Eye (tissue), 1 donor: Measurements from ENCODE around the gene PPM1M.
A peak's percentile ranks its signal among the peaks of the same experiment; 100 is the strongest.
"Not testable (repeated sequence)": the region's sequence is repeated elsewhere in the genome, so short reads cannot be mapped to it uniquely, and the experiment has no call there.

Experiments
- DNase-seq: peaks from one replicate; pipeline ENCODE4 v3.0.0-alpha.2; 2015

The PPM1M gene

GRCh38 chr3:52248165-52248541, 2.6 kb downstream of the PPM1M start:
- no peak for DNase-seq

GRCh38 chr3:52248816-52249547, 3.4 kb downstream of the PPM1M start:
- DNase-seq, result peak; percentile 50

- DNase-seq, result no peak
These were observed 4.1 kb downstream of the PPM1M start for GRCh38 chr3:52249683-52250082.

- no peak for DNase-seq
These were observed 4.6 kb downstream of the PPM1M start for GRCh38 chr3:52250122-52250521.

GRCh38 chr3:52253314-52254304, 8.1 kb downstream of the PPM1M start:
- DNase-seq, result no peak

- DNase-seq, result no peak
These were observed 9.0 kb downstream of the PPM1M start for GRCh38 chr3:52254608-52255007.

- no peak for DNase-seq
These were observed 10.6 kb downstream of the PPM1M start for GRCh38 chr3:52256159-52256558.

- no peak for DNase-seq
These were observed 11.1 kb downstream of the PPM1M start for GRCh38 chr3:52256622-52257021.

- no peak for DNase-seq
These were observed 12.4 kb downstream of the PPM1M start for GRCh38 chr3:52257911-52258310.

GRCh38 chr3:52259035-52259434, 13.5 kb downstream of the PPM1M start:
- DNase-seq, result no peak

GRCh38 chr3:52259448-52259847, 13.9 kb downstream of the PPM1M start:
- DNase-seq, result no peak

GRCh38 chr3:52262447-52262846, 16.9 kb downstream of the PPM1M start:
- no peak for DNase-seq

- no peak for DNase-seq
These were observed 19.8 kb downstream of the PPM1M start for GRCh38 chr3:52265387-52265786.

GRCh38 chr3:52268036-52268435, 22.5 kb downstream of the PPM1M start:
- DNase-seq, result no peak

GRCh38 chr3:52269776-52270175, 24.2 kb downstream of the PPM1M start:
- no peak for DNase-seq

- DNase-seq, result no peak
These were observed 24.7 kb downstream of the PPM1M start for GRCh38 chr3:52270252-52270754.

- DNase-seq, result not testable (repeated sequence)
These were observed 26.6 kb downstream of the PPM1M start for GRCh38 chr3:52272172-52272571.

- no peak for DNase-seq
These were observed 27.3 kb downstream of the PPM1M start for GRCh38 chr3:52272831-52273230.

- not testable (repeated sequence) for DNase-seq
These were observed 29.2 kb downstream of the PPM1M start for GRCh38 chr3:52274781-52275180.

- DNase-seq, result peak; percentile 85
These were observed 31.8 kb downstream of the PPM1M start for GRCh38 chr3:52277071-52277964.

GRCh38 chr3:52277972-52278509, 32.5 kb downstream of the PPM1M start:
- DNase-seq, result peak; percentile 89

- peak; percentile 97 for DNase-seq
These were observed 33.0 kb downstream of the PPM1M start, which contains the start of gene WDR82 for GRCh38 chr3:52278510-52279069. Gene WDR82, minus strand, starts transcription at chr3:52278649. Its CDS starts 288 bp downstream, at chr3:52278361.
